HG03159 (cell line): ENCODE measurements around the gene SCAI.
"Not testable (repeated sequence)": the region's sequence is repeated elsewhere in the genome, so short reads cannot be mapped to it uniquely, and the experiment has no call there.

ENCODE experiments used
- ATAC-seq: cut with Tn5 transposase; IDR thresholded peaks from one replicate; pipeline ENCODE4 v1.9.1; 2021; ENCODE audit warnings: mild to moderate bottlenecking, moderate library complexity; ENCODE audit not compliant: unreplicated experiment

SCAI gene

DNA sequence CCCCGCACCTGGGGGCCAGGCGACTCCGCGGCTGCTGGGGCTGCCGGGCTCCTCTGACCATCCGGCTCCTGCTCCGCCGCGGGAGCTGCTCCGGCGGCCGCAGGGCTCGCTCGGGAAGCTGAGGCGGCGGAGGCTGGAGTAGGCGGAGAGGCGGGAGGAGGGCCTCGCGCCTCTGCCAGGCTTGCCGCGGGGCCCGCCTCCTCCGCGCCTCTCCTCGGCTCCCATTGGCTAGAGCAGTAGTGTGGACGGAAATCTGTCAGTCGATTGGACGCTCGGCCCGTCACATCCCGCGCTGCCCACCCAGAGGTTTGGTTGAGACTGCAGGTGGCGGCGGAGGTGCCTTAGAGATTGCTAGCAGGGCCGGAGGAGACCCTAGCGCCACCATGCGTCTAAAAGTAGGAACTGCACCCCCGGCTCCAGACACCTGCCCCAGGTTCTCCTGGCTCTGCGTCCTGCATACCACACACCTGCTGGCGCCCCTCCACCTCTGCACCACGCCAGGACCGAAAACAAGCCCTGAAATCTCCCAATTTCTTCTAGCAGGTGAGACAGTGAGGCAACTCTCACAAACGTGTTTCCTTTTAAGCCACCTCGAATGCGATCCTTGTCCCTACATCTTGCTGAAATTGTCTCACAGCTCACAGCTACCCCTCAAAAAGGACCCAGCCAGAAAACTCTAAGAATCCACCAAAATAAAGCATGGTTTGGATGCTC is at the start of gene SCAI:
Gene SCAI (minus strand): TSS at position 152 of the 714 bp plus-strand sequence. CDS start 91 bp downstream, at position 61.
- peak; percentile 98 for ATAC-seq

- no peak for ATAC-seq
Measured at GRCh38 chr9:125190361-125190801, 47.1 kb upstream of the SCAI start.

- peak; percentile 95 for ATAC-seq
Measured at GRCh38 chr9:125189361-125190289, 46.3 kb upstream of the SCAI start, which contains the start of gene PPP6C. Gene PPP6C, minus strand, starts transcription at chr9:125189803. Its CDS starts 85 bp downstream, at chr9:125189718.

- ATAC-seq = peak; percentile 22
Measured at GRCh38 chr9:125189011-125189360, 45.7 kb upstream of the SCAI start.

- ATAC-seq = no peak
Measured at GRCh38 chr9:125183561-125183960, 40.2 kb upstream of the SCAI start.

DNA sequence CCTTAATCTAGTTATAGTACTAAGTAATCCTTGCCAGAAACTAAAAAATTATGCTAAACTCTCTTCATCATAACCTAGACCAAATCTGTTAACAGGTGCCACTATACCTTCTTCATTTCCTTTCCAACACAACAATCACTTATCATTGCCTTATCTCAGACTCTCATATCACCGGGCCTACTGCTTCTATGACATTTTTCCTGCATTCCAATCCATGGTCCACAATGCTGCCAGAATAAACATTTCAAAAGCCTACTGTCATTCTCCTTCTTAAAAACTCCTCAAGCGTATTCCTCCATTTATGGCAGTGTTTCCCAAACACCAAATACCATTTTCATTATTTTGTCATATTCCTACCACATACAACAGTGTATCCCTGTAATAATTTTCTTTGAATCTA is 39.7 kb upstream of the SCAI start:
- no peak for ATAC-seq

DNA sequence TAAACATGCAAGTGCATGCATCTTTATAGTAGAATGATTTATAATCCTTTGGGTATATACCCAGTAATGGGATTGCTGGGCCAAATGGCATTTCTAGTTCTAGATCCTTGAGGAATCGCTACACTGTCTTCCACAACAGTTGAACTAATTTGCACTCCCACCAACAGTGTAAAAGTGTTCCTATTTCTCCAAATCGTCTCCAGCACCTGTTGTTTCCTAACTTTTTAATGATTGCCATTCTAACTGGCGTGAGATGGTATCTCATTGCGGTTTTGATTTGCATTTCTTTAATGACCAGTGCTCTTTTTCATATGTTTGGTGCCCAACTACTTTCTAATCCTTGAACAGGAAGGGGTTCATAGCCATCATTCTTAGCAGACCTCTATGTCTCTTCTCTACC is 38.4 kb upstream of the SCAI start:
- ATAC-seq = not testable (repeated sequence)

GRCh38 chr9:125180876-125181275 is 37.5 kb upstream of the SCAI start:
- no peak for ATAC-seq

- ATAC-seq = not testable (repeated sequence)
Measured at GRCh38 chr9:125179776-125180175, 36.4 kb upstream of the SCAI start.

- no peak for ATAC-seq
Measured at GRCh38 chr9:125177888-125178287, 34.6 kb upstream of the SCAI start.

DNA sequence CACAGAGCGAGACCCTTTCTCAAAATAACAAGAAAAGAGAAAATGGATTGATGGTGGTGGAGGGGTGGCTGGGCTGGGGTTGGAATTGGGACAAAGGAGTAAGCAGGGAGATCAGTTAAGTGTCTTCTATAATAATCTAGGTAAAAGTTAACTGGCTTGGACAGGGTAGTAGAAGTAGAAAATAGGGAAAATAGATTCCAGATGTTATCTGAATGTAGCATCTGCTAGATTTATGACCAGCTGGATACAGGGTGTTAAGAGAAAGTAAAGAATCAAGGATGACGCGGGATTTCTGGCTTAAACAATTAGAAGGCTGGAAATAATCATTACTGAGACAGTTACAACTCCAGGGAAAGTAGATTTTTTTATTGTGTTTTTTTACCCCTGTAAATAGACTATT is 33.3 kb upstream of the SCAI start:
- no peak for ATAC-seq

- no peak for ATAC-seq
Measured at GRCh38 chr9:125172031-125172755, 28.9 kb upstream of the SCAI start.

DNA sequence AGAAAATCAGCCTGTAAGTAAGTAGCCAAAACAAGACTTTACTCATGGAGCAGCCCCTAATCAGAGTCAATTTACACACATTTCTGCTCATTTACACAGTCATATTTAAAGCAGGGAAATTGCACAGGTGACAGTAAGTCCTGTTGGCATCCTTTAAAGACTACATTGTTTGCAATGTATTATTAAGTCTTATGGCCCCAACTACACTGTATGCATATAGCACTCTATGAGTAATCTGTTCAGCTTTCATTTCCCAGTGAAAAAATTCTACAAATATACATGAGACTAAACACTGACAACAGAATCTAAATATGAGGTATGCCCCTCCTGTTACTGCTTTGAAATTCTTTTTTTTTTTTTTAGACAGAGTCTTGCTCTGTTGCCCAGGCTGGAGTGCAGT is 26.6 kb upstream of the SCAI start:
- ATAC-seq = no peak

- no peak for ATAC-seq
Measured at GRCh38 chr9:125166762-125167161, 23.4 kb upstream of the SCAI start.

GRCh38 chr9:125162891-125163290 is 19.6 kb upstream of the SCAI start:
- not testable (repeated sequence) for ATAC-seq

DNA sequence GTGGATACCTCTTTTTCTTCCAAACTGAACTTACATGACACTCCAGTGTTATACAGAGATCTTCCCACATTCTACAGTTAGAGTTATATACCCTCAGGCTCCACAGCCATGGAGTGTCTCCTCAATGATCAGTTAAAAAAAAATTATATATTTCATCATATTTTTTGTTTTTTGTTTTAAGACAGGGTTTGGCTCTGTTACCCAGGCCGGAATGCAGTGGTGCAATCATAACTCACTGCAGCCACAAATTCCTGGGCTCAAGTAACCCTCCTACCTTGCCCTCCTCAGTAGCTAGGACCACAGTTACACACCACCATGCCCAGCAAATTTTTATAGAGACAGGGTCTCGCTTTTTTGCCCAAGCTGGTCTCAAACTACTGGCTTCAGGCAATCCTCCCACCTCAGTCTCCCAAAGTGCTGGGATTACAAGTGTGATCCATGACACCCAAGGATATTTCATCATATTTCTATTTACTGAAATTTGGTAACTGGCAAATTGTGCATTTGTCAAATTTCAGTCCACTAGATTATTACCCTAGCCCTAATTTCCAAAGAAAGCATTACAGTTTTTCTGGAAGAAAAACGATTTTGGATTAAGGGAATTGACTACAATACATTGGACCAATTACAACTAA is 18.1 kb upstream of the SCAI start:
- no peak for ATAC-seq

- no peak for ATAC-seq
Measured at GRCh38 chr9:125160750-125161149, 17.4 kb upstream of the SCAI start.

- ATAC-seq = no peak
Measured at GRCh38 chr9:125156551-125156950, 13.2 kb upstream of the SCAI start.

DNA sequence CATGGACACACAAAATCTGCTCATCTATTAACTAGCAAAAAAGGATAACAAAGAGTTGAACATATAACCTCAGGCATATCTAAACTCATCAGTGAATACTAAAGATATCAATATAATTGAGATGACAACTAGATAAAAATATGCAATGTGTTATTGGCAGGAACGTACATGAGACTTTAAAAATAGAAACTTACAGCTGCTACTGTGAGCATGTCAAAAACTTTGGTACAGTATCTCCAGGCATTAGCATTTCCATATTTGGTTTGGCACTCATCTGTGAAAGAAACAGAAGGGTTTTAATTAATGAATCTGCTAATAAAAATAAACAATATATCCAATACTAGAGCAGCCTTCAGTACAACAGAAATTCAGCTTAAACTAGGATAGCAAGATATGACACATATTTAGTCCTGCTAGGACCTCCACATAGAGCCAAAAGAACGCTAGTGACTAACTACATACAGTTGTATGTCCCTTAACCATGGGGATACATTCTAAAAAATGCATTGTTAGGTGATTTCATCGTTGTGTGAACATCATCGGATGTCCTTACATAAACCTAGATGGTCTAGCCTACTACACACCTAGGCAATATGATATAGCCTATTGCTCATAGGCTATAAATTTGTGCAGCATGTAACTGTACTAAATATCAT is 10.5 kb upstream of the SCAI start:
- no peak for ATAC-seq

GRCh38 chr9:125151730-125152129 is 8.4 kb upstream of the SCAI start:
- ATAC-seq = no peak
